ENCODE results near the gene CACNA1C.

DNA sequence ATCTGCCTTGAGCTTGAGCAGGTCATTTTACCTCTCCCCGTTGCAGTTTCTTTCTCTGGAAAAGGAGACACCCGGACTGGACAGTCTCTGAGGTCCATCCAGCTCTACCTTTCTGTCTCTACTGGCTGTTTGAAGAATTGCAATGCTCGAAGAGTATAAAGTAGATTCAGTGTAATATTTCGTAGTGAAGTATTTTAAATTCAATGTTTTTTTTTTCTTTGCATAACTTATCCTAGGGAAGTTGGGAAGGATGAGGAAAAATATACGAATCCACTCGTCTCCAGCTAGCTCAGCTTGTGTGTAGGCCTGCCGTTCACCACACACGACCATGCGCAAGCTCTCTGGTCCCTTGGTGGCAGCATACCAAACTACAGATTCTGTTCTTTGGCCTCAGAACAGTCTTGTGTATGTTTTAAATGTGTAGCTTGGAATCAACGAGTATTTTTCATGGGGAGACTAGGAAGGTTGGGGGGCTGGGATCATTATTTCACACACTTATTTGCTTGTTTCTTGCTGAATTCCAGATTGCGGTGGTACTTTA is 307.9 kb downstream of the CACNA1C start:
- no peak for TF ChIP-seq CTCF (IDR thresholded peaks at IDR 0.05)
- TF ChIP-seq EZH2 (IDR thresholded peaks at IDR 0.05; ENCODE audit: borderline replicate concordance, insufficient read depth, low read depth, low read length, poor library complexity, severe bottlenecking), result no peak

Data from B cell (primary cell).